IMR-90 (cell line): ENCODE data around the gene PNISR.

ENCODE experiments used
- CHD1 ChIP-seq: IDR thresholded peaks from 2 replicates; pipeline ENCODE4 v1.6.1; 2012; ENCODE audit warnings: low read depth, low read length, improper control_type of control experiment
- ELK1 ChIP-seq: fragments of 150-350 bp; IDR thresholded peaks from 2 replicates; pipeline ENCODE4 v1.6.1; 2016; ENCODE audit warnings: low read depth, mild to moderate bottlenecking, low read length, moderate library complexity, borderline replicate concordance
- MAFK ChIP-seq: IDR thresholded peaks from 2 replicates; pipeline ENCODE4 v1.6.1; 2012; ENCODE audit warnings: low read depth, low read length, improper control_type of control experiment
- MXI1 ChIP-seq: IDR thresholded peaks from 2 replicates; pipeline ENCODE4 v1.6.1; 2012; ENCODE audit warnings: low read depth, mild to moderate bottlenecking, low read length, moderate library complexity, borderline replicate concordance
- POLR2A ChIP-seq: IDR thresholded peaks from 2 replicates; pipeline ENCODE4 v1.6.1; 2012; ENCODE audit warnings: mild to moderate bottlenecking, low read depth, low read length
- RCOR1 ChIP-seq: IDR thresholded peaks from 2 replicates; pipeline ENCODE4 v1.6.1; 2012; ENCODE audit warnings: mild to moderate bottlenecking, low read length, improper control_type of control experiment; ENCODE audit not compliant: insufficient replicate concordance
- RFX5 ChIP-seq: IDR thresholded peaks from 2 replicates; pipeline ENCODE4 v1.8.0; 2012; ENCODE audit warnings: low read depth, mild to moderate bottlenecking, low read length, moderate library complexity
- SMC3 ChIP-seq: fragments of 150-350 bp; IDR thresholded peaks from 2 replicates; pipeline ENCODE4 v1.6.1; 2016; ENCODE audit warnings: low read depth, mild to moderate bottlenecking, antibody characterized with exemption, low read length, moderate library complexity
- TF ChIP-seq, protein P1 (sequence below): conservative IDR thresholded peaks from 2 replicates; pipeline ENCODE4 v1.5.1; 2012; ENCODE audit warnings: mild to moderate bottlenecking, low read depth, low read length, improper control_type of control experiment

- no peak for TF ChIP-seq RCOR1
- TF ChIP-seq, protein P1, sequence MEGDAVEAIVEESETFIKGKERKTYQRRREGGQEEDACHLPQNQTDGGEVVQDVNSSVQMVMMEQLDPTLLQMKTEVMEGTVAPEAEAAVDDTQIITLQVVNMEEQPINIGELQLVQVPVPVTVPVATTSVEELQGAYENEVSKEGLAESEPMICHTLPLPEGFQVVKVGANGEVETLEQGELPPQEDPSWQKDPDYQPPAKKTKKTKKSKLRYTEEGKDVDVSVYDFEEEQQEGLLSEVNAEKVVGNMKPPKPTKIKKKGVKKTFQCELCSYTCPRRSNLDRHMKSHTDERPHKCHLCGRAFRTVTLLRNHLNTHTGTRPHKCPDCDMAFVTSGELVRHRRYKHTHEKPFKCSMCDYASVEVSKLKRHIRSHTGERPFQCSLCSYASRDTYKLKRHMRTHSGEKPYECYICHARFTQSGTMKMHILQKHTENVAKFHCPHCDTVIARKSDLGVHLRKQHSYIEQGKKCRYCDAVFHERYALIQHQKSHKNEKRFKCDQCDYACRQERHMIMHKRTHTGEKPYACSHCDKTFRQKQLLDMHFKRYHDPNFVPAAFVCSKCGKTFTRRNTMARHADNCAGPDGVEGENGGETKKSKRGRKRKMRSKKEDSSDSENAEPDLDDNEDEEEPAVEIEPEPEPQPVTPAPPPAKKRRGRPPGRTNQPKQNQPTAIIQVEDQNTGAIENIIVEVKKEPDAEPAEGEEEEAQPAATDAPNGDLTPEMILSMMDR = no peak
- TF ChIP-seq POLR2A = no peak
- TF ChIP-seq SMC3 = no peak
- no peak for TF ChIP-seq ELK1
- TF ChIP-seq CHD1 = no peak
- TF ChIP-seq MAFK = no peak
- TF ChIP-seq RFX5 = no peak
- no peak for TF ChIP-seq MXI1
These were observed 72.0 kb downstream of the PNISR start for GRCh38 chr6:99353126-99353525.
